Fibroblast of skin of right quadriceps (primary cell): ENCODE results near the gene MAGEA2.
"Not testable (repeated sequence)": the region's sequence is repeated elsewhere in the genome, so short reads cannot be mapped to it uniquely, and the experiment has no call there.

Source experiments
- DNase-seq: peaks from one replicate; pipeline ENCODE4 v3.0.0-alpha.2; 2013

The MAGEA2 gene, protein sequence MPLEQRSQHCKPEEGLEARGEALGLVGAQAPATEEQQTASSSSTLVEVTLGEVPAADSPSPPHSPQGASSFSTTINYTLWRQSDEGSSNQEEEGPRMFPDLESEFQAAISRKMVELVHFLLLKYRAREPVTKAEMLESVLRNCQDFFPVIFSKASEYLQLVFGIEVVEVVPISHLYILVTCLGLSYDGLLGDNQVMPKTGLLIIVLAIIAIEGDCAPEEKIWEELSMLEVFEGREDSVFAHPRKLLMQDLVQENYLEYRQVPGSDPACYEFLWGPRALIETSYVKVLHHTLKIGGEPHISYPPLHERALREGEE

DNA sequence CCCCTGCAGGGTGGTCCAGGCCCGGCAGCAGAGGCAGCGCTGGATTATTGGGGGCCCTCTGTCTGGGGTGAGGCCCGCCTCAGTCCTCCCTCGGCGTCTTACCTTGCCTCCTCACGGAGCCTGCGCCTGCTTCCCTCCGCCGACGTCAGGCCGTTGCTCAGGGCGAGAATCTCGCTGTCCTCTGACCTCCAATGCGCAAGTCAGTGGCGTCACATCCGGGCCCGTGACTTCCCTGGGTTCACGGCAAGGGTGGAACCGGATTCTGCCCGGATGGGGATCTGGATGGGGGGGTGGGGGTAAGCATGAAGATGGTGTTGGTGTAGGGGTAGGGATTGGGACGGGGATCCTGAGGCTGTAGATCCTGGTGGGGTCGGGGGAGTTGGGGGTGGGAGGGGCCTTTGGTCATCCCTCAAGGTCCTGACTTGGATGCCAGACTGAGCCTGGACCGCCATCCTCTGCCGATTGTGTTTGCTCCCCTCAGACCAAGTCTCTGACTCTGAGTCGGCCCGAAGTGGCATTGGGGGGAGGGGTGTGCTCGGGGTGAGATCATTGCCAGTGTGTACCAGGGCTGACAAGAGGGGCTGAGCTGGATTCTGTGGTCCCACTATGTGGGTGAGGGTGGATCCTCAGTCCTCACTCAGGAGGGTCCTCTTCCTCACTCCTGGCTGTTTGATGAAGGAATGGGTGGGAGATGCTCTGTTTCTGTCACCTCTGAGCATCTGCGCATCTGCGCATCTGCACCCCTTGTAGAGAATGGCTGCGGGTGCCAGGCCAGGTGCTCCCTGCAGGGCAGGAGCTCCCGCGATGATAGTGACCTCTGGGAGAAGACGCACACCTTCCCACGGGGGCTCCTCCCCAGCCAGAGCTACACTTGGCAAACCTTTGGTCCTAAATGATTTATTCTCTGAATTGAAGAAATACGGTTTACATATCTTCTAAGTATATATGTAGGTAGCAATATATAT is at the start of gene MAGEA2:
Gene MAGEA2, minus strand, starts transcription at position 157 of the 965 bp plus-strand sequence. CDS start 2,479 bp downstream, outside the sequence.
- not testable (repeated sequence) for DNase-seq

DNA sequence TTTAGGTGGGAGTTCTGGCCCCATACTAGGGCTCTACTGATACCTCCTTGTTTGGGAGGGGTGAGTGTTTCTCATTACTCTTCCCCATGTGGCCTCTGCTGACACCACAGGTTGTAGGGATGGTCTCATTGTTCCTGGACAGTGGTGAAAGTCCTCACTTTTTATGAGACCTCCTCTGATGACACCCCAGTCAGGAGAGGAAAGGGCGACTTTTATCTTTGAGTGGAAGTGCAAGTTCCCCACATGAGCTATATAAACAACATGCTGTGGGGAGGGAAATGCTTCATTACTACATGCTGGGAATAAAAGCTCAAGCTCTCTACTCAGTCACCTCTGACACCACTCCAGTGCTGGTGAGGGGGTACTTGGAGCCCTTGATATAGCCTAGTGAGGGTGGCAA is 45.3 kb upstream of the MAGEA2 start:
- no peak for DNase-seq

DNA sequence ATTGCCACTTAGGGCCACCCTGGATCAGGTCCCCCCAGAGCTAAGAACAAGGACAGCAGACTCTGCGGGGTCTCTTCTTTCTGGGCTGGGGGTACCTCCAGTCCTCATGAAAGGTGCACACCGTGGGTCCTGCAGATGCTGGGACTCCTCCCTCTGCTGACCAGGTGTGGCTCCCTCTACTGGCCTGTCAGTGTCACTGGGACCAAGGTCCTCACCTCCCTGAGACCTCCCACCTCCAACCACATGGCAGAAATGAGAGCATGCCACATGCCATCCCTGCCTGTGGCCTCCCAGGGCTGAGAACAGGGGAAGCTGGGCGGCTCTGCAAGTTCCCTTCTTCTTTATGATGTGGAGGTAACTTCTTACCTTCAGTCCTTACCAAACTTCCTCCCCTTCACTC is 33.4 kb upstream of the MAGEA2 start:
- not testable (repeated sequence) for DNase-seq

DNA sequence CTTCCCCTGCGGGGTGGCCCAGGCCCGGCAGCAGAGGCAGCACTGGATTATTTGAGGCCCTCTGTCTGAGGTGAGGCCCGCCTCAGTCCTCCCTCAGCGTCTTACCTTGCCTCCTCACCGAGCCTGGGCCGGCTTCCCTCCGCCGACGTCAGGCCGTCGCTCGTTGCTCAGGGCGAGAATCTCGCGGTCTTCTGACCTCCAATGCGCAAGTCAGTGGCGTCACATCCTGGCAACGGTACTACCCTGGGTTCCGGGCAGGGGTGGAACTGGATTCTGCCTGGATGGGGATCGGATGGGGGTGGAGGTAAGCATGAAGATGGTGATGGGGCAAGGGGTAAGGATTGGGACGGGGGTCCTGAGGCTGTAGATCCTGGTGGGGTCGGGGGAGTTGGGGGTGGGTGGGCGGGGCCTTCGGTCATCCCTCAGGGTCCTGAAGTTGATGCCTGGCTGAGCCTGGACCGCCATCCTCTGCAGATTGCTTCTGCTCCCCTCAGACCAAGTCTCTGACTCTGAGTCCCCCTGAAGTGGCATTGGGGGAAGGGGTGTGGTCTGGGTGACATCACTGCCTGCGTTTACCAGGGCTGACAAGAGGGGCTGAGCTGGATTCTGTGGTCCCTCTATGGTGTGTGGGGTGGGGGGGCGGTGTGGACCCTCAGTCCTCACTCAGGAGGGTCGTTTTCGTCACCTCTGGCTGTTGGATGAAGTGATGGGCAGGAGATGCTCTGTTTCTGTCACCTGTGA is 16.1 kb upstream of the MAGEA2 start, which contains the start of gene MAGEA6:
Gene MAGEA6, minus strand, starts transcription at position 141 of the 741 bp plus-strand sequence. CDS start 2,039 bp downstream, outside the sequence.
- DNase-seq = not testable (repeated sequence)

DNA sequence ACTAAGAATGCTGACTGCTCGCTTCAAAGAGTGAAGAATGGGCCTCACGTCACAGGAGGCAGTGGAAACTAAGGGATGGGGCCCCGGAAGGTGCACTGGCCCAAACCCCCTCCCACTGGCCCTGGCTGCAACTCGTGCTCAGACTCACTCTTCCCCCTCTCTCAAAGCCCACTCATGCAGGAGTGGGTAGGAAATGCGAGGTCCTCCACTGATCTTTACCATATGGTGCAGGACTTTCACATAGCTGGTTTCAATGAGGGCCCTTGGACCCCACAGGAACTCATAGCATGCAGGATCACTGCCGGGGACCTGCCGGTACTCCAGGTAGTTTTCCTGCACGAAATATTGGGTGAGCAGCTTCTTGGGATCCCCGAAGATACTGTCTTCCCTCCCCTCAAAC is 12.9 kb upstream of the MAGEA2 start:
- not testable (repeated sequence) for DNase-seq

DNA sequence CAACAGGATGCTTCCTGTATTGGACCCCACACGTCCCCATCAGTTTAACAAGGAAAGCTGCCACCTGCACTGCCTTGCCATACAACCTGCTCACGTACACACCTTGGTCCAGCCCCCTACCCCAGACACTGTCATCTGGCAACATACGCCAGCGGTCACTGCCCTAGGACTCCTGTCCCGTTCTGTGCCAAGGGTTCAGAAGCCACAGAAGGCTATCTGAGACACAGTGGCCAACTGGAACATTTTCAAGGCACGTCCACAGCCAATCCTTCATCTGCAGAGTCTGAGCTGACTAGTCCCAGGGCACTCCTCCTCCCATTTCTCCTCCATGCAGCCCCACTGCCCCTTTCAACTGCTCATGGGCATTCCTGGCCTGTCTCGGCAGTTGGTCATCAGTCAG is 7.9 kb upstream of the MAGEA2 start:
- DNase-seq = not testable (repeated sequence)

DNA sequence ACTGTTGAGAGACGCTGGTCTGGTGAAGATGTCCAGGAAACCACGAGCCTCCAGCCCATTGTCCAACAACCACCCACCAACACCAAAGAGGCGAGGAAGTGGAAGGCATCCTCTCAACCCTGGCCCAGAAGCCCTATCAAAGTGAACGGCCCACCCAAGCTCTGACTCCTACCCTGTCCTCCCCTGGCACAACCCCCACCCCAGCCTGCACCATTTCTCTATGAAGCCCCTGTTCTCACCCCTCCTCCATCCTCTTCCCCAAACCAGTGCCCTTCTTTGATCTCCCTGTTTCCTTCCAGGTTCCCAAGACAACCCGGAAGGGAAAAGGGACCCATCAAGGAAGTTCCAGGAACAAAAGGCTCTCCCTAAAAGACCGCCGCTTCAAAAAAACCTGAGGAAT is 5.9 kb upstream of the MAGEA2 start:
- not testable (repeated sequence) for DNase-seq

DNA sequence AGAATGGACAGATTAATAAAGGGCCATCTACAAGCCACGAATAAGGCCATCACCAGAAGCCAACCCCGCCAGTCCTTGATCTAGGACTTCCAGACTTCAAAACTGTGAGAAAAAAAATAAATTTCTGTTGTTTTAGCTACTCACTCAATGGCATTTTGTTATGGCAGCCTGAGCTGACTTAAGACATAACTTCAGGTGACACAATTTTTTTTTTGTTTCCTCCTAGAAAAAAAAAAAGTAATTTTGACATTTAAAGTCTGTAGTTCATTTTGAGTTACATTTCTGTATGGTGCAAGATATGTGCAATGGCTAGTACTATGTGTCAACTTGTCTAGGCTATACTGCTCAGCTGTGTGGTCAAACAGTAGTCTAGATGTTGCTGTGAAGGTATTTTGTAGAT is 5.3 kb upstream of the MAGEA2 start, which contains the start of gene CSAG3:
Gene CSAG3, plus strand, starts transcription at position 301 of the 400 bp plus-strand sequence.
- DNase-seq = not testable (repeated sequence)

DNA sequence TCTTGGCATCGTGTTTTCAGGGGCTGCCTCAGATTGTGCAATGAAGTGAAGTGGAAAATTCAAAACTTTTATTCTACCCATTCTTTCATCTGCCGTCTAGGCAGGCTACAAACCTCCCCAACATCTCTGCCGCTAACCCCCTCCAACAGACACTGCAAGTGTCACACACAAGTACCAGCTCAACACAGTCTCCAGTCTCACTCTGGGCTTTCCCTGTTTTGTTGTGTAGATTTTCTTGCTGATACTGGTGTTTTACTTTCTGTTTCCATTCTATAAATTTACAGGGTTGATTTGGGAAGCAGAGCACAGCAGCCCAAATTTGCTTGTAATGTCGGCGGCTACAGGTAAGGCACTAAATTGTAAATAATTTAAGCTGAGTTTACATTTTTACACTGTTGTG is 1.2 kb upstream of the MAGEA2 start:
- not testable (repeated sequence) for DNase-seq

DNA sequence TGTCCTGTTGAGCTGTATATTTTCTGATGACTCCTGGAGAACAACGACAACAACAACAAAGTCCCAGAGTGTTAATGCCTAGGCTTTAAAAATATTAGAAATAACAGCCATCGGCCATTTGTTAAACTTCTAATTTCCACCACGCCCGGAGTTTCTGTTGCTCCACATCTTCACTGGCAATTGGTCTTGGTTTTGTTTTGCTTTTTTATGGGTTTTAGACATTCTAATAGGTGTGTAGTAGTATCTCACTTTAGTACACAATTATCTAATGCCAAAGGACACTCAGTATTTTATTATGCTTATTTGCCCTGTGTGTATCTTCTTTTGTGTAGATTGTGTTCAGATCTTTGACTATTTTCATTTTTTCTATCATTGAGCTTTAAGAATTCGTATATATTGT is 15.1 kb downstream of the MAGEA2 start:
- no peak for DNase-seq

DNA sequence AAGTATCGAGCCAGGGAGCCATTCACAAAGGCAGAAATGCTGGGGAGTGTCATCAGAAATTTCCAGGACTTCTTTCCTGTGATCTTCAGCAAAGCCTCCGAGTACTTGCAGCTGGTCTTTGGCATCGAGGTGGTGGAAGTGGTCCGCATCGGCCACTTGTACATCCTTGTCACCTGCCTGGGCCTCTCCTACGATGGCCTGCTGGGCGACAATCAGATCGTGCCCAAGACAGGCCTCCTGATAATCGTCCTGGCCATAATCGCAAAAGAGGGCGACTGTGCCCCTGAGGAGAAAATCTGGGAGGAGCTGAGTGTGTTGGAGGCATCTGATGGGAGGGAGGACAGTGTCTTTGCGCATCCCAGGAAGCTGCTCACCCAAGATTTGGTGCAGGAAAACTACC is 17.1 kb downstream of the MAGEA2 start:
- not testable (repeated sequence) for DNase-seq

DNA sequence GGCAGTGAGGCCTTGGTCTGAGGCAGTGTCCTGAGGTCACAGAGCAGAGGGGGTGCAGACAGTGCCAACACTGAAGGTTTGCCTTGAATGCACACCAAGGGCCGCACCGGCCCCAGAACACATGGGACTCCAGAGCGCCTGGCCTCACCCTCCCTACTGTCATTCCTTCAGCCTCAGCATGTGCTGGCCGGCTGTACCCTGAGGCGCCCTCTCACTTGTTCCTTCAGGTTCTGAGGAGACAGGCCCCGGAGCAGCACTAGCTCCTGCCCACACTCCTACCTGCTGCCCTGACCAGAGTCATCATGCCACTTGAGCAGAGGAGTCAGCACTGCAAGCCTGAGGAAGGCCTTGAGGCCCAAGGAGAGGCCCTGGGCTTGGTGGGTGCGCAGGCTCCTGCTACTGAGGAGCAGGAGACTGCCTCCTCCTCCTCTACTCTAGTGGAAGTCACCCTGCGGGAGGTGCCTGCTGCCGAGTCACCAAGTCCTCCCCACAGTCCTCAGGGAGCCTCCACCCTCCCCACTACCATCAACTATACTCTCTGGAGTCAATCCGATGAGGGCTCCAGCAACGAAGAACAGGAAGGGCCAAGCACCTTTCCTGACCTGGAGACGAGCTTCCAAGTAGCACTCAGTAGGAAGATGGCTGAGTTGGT is 17.7 kb downstream of the MAGEA2 start:
- no peak for DNase-seq

DNA sequence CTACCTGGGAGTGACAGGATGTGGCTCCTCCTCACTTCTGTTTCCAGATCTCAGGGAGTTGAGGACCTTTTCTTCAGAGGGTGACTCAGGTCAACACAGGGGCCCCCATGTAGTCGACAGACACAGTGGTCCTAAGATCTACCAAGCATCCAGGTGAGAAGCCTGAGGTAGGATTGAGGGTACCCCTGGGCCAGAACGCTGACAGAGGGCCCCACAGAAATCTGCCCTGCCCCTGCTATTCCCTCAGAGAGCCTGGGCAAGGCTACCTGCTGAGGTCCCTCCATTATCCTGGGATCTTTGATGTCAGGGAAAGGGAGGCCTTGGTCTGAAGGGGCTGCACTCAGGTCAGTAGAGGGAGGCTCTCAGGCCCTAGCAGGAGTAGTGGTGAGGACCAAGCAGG is 18.5 kb downstream of the MAGEA2 start:
- no peak for DNase-seq

DNA sequence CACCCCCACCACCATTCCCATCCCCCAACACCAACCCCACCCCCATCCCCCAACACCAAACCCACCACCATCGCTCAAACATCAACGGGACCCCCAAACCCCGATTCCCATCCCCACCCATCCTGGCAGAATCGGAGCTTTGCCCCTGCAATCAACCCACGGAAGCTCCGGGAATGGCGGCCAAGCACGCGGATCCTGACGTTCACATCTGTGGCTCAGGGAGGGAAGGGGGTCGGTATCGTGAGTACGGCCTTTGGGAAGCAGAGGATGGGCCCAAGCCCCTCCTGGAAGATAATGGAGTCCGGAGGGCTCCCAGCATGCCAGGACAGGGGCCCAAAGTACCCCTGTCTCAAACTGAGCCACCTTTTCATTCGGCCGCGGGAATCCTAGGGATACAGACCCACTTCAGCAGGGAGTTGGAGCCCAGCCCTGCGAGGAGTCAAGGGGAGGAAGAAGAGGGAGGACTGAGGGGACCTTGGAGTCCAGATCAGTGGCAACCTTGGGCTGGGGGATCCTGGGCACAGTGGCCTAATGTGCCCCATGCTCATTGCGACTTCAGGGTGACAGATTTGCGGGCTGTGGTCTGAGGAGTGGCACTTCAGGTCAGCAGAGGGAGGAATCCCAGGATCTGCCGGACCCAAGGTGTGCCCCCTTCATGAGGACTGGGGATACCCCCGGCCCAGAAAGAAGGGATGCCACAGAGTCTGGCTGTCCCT is 19.3 kb downstream of the MAGEA2 start:
- DNase-seq = not testable (repeated sequence)

DNA sequence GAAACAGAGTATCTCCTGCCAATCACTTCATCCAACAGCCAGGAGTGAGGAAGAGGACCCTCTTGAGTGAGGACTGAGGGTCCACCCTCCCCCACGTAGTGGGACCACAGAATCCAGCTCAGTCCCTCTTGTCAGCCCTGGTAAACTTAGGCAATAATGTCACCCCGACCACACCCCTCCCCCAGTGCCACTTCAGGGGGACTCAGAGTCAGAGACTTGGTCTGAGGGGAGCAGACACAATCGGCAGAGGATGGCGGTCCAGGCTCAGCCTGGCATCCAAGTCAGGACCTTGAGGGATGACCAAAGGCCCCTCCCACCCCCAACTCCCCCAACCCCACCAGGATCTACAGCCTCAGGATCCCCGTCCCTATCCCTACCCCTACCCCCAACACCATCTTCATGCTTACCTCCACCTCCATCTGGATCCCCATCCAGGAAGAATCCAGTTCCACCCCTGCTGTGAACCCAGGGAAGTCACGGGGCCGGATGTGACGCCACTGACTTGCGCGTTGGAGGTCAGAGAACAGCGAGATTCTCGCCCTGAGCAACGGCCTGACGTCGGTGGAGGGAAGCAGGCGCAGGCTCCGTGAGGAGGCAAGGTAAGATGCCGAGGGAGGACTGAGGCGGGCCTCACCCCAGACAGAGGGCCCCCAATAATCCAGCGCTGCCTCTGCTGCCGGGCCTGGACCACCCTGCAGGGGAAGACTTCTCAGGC is 20.2 kb downstream of the MAGEA2 start, which contains the start of the genes CSAG1 and MAGEA12:
Gene CSAG1, minus strand, starts transcription at position 461 of the 715 bp plus-strand sequence. CDS start 1,261 bp downstream, outside the sequence.
Gene MAGEA12, plus strand, starts transcription at position 497 of the 715 bp plus-strand sequence. CDS start 2,405 bp downstream, outside the sequence.
- DNase-seq = no peak

DNA sequence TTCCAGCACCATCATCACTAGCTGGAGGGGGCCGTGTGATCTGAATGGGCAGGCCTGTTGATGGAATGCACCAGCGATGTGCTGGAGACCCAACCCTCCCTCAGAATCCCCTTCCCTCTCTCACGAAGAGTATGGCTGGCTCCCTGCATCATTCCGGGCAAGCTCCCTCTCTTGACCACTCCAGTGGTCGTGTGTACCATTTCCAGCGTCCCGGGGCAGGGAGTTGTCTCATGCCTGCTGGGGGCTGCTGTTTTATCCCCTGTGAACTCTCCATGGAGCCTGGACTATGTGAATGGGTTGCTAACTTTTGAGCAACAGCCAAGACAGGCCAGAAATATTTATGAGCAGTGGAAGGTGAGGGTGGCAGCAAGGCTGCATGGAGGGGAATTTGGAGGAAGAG is 28.2 kb downstream of the MAGEA2 start:
- DNase-seq = no peak

DNA sequence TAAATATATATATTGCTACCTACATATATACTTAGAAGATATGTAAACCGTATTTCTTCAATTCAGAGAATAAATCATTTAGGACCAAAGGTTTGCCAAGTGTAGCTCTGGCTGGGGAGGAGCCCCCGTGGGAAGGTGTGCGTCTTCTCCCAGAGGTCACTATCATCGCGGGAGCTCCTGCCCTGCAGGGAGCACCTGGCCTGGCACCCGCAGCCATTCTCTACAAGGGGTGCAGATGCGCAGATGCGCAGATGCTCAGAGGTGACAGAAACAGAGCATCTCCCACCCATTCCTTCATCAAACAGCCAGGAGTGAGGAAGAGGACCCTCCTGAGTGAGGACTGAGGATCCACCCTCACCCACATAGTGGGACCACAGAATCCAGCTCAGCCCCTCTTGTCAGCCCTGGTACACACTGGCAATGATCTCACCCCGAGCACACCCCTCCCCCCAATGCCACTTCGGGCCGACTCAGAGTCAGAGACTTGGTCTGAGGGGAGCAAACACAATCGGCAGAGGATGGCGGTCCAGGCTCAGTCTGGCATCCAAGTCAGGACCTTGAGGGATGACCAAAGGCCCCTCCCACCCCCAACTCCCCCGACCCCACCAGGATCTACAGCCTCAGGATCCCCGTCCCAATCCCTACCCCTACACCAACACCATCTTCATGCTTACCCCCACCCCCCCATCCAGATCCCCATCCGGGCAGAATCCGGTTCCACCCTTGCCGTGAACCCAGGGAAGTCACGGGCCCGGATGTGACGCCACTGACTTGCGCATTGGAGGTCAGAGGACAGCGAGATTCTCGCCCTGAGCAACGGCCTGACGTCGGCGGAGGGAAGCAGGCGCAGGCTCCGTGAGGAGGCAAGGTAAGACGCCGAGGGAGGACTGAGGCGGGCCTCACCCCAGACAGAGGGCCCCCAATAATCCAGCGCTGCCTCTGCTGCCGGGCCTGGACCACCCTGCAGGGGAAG is 39.5 kb downstream of the MAGEA2 start, which contains the start of gene MAGEA2B:
Gene MAGEA2B, plus strand, starts transcription at position 814 of the 973 bp plus-strand sequence. CDS start 2,479 bp downstream, outside the sequence.
- DNase-seq = not testable (repeated sequence)

DNA sequence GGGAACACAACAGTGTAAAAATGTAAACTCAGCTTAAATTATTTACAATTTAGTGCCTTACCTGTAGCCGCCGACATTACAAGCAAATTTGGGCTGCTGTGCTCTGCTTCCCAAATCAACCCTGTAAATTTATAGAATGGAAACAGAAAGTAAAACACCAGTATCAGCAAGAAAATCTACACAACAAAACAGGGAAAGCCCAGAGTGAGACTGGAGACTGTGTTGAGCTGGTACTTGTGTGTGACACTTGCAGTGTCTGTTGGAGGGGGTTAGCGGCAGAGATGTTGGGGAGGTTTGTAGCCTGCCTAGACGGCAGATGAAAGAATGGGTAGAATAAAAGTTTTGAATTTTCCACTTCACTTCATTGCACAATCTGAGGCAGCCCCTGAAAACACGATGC is 40.4 kb downstream of the MAGEA2 start:
- DNase-seq = not testable (repeated sequence)

DNA sequence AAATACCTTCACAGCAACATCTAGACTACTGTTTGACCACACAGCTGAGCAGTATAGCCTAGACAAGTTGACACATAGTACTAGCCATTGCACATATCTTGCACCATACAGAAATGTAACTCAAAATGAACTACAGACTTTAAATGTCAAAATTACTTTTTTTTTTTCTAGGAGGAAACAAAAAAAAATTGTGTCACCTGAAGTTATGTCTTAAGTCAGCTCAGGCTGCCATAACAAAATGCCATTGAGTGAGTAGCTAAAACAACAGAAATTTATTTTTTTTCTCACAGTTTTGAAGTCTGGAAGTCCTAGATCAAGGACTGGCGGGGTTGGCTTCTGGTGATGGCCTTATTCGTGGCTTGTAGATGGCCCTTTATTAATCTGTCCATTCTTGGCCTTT is 44.5 kb downstream of the MAGEA2 start, which contains the start of gene CSAG2:
Gene CSAG2, minus strand, starts transcription at position 101 of the 400 bp plus-strand sequence. CDS start 161 bp downstream, outside the sequence.
- DNase-seq = not testable (repeated sequence)
